Muscle layer of duodenum (tissue), 2 donors: ENCODE data around the gene STYXL1.
A peak's percentile ranks its signal among the peaks of the same experiment; 100 is the strongest.
"Not testable (repeated sequence)": the region's sequence is repeated elsewhere in the genome, so short reads cannot be mapped to it uniquely, and the experiment has no call there.

ENCODE experiments used
- H3K27ac ChIP-seq: one replicate; pipeline ENCODE4 v1.7.0; 2013; ENCODE audit warnings: mild to moderate bottlenecking, low read length
- H3K27me3 ChIP-seq: one replicate; pipeline ENCODE4 v1.7.0; 2013; ENCODE audit warnings: low read depth, mild to moderate bottlenecking, control low read depth, low read length
- H3K36me3 ChIP-seq, 2 donors: one replicate each; pipeline ENCODE4 v1.7.0; 2013; ENCODE audit warnings: low read length in 2 of 2, control low read depth in 1 of 2, mild to moderate bottlenecking in 1 of 2; ENCODE audit not compliant: insufficient read depth in 2 of 2, control insufficient read depth in 1 of 2
- H3K4me1 ChIP-seq, 2 donors: one replicate each; pipeline ENCODE4 v1.7.0; 2013; ENCODE audit warnings: low read length in 2 of 2, mild to moderate bottlenecking in 2 of 2, control low read depth in 1 of 2, moderate library complexity in 1 of 2; ENCODE audit not compliant: insufficient read depth in 2 of 2, control insufficient read depth in 1 of 2
- H3K4me3 ChIP-seq, 2 donors: one replicate each; pipeline ENCODE4 v1.7.0; 2013; ENCODE audit warnings: low read length in 2 of 2, low read depth in 1 of 2, mild to moderate bottlenecking in 1 of 2
- H3K9me3 ChIP-seq, 2 donors: one replicate each; pipeline ENCODE4 v1.7.0; 2013; ENCODE audit warnings: low read length in 2 of 2, control low read depth in 1 of 2, mild to moderate bottlenecking in 1 of 2; ENCODE audit not compliant: control insufficient read depth in 1 of 2
- donor health status: healthy.

STYXL1 gene, protein sequence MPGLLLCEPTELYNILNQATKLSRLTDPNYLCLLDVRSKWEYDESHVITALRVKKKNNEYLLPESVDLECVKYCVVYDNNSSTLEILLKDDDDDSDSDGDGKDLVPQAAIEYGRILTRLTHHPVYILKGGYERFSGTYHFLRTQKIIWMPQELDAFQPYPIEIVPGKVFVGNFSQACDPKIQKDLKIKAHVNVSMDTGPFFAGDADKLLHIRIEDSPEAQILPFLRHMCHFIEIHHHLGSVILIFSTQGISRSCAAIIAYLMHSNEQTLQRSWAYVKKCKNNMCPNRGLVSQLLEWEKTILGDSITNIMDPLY

DNA sequence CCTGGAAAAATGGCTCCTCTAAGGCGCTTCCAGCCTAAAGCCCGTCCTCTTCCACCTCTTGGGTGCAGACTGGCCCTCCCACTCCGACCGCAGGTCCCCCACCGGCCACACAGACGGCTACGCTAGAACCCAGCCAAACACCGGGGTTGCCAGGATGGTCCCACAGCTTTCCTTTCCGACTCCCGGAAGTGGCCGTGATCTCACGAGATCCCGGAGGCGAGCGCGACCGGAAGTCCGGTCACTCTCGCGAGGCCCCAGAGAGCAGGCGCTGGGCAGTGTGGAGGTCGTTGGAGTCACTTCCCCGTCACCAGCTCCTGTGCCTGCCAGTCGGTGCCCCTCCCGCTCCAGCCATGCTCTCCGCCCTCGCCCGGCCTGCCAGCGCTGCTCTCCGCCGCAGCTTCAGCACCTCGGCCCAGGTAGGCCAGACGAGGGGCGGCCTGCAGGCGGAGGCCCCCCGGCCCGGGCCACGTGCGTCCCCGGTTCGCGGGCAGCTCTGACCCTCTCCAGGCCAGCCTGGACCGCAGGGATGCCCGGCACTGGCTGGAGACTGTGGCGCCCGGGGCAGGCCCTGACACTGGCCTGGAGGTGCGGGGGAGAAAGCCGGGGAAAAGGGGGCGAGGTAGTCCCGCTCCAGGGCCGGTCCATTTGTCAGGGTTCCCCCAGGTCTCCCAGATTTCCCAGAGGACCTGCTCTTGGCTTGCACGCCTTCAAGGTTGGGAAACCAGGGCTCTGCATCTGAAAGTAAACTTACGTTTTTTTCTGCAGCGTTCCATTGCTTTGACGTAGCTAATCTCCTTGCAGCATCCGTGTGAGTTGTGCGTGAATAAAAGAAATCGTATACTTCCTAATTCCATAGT is at the start of gene STYXL1, which contains the start of gene MDH2:
TSS of gene STYXL1 (minus strand) at position 190 of the 857 bp plus-strand sequence. CDS start 17,477 bp downstream, outside the sequence.
TSS of gene MDH2 (plus strand) at position 296 of the 857 bp plus-strand sequence. CDS start at position 351, 55 bp downstream.
- Histone ChIP-seq H3K4me3 (peak within 1 kb of the TSS; percentile 84 to 96), H3K27ac (peak within 1 kb of the TSS; percentile 72), H3K4me1 (peaks cover 7 to 26% of the 10 kb centered on the region in 2 donors), H3K36me3 (peaks cover 0 to 4% of the 10 kb centered on the region in 2 donors), H3K27me3 (no peaks in the 10 kb centered on the region), H3K9me3 (no peaks in the 10 kb centered on the region)

DNA sequence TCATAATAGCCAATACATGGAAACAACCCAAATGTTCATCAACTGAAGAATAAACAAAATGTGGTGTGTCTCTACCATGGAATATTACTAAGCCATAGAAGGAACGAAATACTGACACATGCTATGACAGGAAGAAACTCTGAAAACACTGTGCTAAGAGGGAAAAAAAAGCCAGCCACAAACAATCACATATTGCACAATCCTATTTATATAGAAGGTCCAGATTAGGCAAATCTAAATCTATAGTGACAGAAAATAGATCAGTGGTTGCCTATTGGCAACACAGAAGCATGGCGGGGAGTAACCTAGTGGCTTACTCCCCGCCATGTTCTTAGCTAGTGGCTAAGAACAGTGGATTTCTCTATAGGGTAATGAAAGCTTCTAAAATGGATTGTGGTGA is 48.1 kb upstream of the STYXL1 start:
- Histone ChIP-seq H3K4me3 (no peak overlapping the region), H3K9me3 (no peaks in the 10 kb centered on the region), H3K36me3 (no peaks in the 10 kb centered on the region), H3K27me3 (no peaks in the 10 kb centered on the region), H3K4me1 (no peaks in the 10 kb centered on the region), H3K27ac (no peak overlapping the region)

DNA sequence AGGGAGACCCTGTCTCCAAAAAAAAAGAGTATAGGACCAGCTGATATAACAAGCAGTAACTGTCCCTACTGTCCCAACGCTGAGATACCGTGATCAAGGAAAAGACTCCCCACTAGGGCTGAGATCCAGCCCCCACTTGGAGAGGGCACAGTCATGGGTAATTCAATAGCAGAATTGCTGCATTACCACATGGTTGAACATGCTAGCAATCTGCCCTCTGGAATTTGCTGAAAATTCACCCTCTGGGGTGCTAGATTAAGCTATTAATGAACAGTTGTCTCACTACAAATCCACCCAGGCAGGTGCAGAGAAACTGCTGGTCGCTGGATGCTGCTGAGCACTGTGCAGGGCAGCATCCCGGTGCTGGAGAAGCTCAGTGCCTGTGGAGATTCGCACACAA is 46.5 kb upstream of the STYXL1 start:
- H3K36me3 ChIP-seq, H3K4me3 ChIP-seq, H3K27me3 ChIP-seq, H3K9me3 ChIP-seq, H3K4me1 ChIP-seq, H3K27ac ChIP-seq: not testable (repeated sequence)

DNA sequence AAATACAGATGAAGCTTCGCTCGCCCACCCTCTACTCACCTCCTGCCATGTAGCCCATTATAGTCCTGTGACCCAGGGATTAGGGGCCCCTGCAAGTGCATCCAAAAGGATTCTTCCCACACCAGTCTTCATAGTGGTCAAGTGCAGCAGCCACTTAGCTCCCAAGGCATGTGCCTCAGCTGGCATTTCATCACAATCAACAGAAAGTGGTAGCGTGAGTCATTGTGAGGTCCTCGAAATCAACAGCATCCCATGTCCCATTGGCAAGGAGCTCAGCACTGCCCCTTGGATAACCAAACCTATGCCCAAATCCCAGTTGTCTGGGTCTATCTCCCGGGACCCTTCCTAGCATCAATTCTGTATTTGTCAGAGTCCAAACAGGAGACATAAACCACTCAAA is 45.7 kb upstream of the STYXL1 start:
- H3K4me3 ChIP-seq, H3K9me3 ChIP-seq, H3K27me3 ChIP-seq, H3K4me1 ChIP-seq, H3K36me3 ChIP-seq, H3K27ac ChIP-seq: not testable (repeated sequence)

DNA sequence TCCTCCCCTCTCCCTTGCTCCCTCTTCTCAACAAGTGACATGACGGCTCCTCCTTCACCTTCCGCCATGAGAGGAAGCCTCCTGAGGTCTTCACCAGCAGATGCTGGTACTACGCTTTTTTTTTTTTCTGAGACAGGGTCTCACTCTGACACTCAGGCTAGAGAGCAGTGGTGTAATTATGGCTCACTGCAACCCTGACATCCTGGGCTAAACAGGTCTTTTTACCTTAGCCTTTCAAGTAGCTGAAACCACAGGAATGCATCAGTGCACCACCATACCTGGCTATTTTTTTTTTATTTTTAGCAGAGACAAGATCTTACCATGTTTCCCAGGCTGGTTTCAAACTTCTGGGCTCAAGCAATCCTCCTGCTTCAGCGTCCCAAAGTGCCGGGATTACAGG is 43.7 kb upstream of the STYXL1 start:
- no peaks in the 10 kb centered on the region for H3K36me3 ChIP-seq
- H3K9me3 ChIP-seq: no peaks in the 10 kb centered on the region
- H3K27me3 ChIP-seq: no peaks in the 10 kb centered on the region
- no peak overlapping the region for H3K27ac ChIP-seq
- no peaks in the 10 kb centered on the region for H3K4me1 ChIP-seq
- no peak overlapping the region for H3K4me3 ChIP-seq

DNA sequence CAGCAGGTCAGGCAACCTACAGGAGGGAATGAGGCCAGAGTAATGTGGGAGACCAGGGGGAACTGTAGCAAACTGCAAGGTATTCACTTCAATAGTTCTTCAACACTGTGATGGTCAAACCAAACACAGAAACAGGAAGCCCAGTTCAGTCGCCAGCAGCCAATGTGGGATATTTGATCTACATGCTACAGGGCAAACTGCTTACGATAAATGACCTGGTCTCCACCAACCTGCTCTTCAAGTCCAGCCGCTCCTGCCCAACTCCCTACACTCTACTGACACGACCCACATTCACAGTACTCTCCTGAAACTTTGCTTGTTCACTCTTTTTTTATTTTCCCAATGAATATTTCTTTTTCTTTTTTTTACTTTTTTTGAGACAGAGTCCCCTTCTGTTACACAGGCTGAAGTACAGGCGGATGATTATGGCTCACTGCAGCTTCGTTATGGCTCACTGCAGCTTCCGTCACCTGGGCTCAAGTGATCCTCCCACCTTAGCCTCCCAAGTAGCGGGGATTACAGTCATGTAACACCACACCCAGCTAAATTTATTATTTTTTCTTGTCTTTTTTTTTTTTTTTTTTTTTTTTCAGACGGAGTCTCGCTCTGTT is 42.2 kb upstream of the STYXL1 start:
- H3K9me3 ChIP-seq: no peaks in the 10 kb centered on the region
- H3K36me3 ChIP-seq: no peaks in the 10 kb centered on the region
- no peaks in the 10 kb centered on the region for H3K4me1 ChIP-seq
- no peak overlapping the region for H3K4me3 ChIP-seq
- no peak overlapping the region for H3K27ac ChIP-seq
- H3K27me3 ChIP-seq: no peaks in the 10 kb centered on the region

DNA sequence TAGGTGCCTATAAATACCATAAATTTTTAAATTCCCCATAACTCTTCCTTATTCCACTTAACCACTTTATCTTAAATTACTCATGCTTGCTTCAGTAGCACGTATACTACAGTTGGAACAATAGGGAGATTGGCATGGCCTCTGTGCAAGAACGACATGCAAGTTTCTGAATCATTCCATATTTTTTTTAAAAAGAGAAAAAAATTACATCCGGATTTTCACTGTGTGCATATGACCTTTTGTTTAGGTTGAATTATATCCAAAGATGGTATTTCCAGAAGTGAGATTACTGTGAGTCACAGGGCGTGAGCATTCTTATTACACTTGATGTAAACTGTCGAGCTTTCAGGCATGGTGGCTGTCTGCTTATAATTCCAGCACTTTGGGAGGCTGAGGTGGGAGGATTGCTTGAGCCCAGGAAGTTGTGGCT is 39.6 kb upstream of the STYXL1 start:
- H3K4me3 ChIP-seq, H3K4me1 ChIP-seq, H3K27ac ChIP-seq, H3K27me3 ChIP-seq, H3K36me3 ChIP-seq, H3K9me3 ChIP-seq: not testable (repeated sequence)

DNA sequence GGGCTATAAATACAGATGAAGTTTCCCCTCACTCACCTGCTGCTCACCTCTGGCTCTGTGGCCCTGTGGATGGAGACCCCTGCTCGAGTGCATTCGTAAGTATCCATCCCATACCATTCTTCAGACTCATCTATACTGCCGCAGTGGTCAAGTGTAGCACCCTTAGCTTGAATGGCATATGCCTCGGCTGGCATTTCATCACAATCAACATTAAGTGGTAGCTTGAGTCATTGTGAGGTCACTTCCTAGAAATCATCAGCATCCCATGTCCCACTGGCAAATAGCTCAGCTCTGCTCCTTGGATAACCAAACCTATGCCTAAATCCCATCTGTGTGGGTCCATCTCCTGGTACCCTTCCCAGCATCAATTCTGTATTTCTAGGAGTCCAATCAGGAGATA is 38.3 kb upstream of the STYXL1 start:
- no peak overlapping the region for H3K27ac ChIP-seq

DNA sequence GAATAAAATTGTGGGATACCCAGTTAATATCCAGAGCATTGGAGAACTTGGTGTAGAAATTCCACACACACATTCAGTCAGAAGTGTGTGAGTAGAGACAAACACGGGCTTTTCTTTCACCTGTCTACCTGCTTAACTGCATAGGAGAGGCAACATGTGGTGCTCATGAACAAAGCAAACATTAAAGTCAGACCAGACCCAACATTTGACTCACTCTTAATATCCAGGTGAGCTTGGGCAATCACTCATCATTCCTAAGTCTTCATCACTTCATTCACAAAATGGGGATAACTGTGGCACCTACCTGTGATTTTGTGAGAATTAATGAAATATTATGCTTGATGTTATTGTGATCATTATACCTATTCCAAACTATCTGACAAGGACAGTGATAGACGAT is 36.3 kb upstream of the STYXL1 start:
- H3K4me1 ChIP-seq, H3K27ac ChIP-seq, H3K27me3 ChIP-seq, H3K9me3 ChIP-seq, H3K36me3 ChIP-seq, H3K4me3 ChIP-seq: not testable (repeated sequence)

More for the DNA sequence above, 38.3 kb upstream of the STYXL1 start:
- Histone ChIP-seq H3K36me3 (no peaks in the 10 kb centered on the region), H3K27me3 (no peaks in the 10 kb centered on the region), H3K4me1 (no peaks in the 10 kb centered on the region), H3K9me3 (no peaks in the 10 kb centered on the region), H3K4me3 (no peak overlapping the region)

DNA sequence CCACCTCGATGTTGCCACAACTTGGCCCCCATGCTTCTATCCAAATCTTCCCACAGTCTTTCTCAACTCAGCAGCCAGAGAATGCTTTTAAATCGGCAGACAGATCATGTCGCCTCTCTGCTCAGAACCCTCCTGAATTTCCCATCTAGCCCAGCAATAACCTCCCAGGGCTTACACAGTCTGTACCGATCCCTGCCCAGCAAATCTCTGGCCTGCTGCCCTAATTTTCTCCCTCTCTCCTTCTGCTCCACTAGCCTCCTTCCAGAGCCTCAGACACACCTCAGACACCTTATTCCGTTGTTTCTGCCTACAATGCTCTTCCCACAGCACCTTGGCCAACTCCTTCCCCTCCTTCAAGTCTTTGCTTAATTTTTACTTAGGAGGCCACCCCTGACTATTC is 32.4 kb upstream of the STYXL1 start:
- Histone ChIP-seq H3K4me1 (no peaks in the 10 kb centered on the region), H3K36me3 (no peaks in the 10 kb centered on the region), H3K27me3 (no peaks in the 10 kb centered on the region), H3K27ac (no peak overlapping the region), H3K9me3 (peaks cover 0 to 4% of the 10 kb centered on the region in 2 donors), H3K4me3 (no peak overlapping the region)

DNA sequence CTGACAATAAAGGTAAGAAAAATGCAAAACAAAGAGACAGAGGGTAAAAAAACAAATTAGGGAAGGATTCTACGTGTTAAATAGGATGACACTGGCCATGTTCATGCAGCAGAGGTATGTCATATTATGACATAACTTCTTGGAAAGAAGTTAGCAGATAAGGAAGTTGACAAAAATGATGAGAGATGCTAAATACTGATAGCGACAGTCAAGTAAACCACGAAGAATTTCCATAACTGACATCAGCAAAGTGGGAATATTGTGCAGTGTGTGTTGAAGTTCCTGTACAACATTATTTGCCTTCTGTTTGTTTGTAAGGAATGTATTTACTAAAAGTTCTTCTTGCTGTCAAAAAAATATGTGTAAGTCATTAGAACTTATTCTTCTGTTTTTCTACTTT is 29.6 kb upstream of the STYXL1 start:
- Histone ChIP-seq H3K4me3 (no peak overlapping the region), H3K36me3 (no peaks in the 10 kb centered on the region), H3K27me3 (no peaks in the 10 kb centered on the region), H3K27ac (no peak overlapping the region), H3K9me3 (peaks cover 0 to 9% of the 10 kb centered on the region in 2 donors), H3K4me1 (no peaks in the 10 kb centered on the region)
